ENCODE data around the gene CACFD1. TPM values are rescaled to one million over a fixed set of nuclear protein-coding genes. Genes with fewer than 3 reads are reported as not detected.

Gene CACFD1
- total and polyA plus RNA-seq, 2 of the 13 experiments (the other 11 are each of a cell fraction or from before 2014, with no cell fraction given) = 13.8 to 14.6 TPM

GRCh38 chr9:133515240-133515610 lies 55.4 kb downstream of the CACFD1 start:
- H3K79me2 ChIP-seq (ENCODE audit: insufficient read depth, low read length) = no peaks in the 10 kb centered on the region
- WGBS (ENCODE audit: low lambda C conversion rate) = 38% methylated on average over 3 of the region's 10 CpGs
- peaks cover 5 to 72% of the 10 kb centered on the region in 2 experiments; a peak in 3 of 5 replicates for H3K27me3 ChIP-seq (ENCODE audit: control insufficient read depth in 1 of 2, insufficient read depth in 2 of 2, low read length in 2 of 2)
- CTCF ChIA-PET (ENCODE audit: low intra/inter-chr PET ratio, low total read pairs) = no interaction called here
- ATAC-seq (no peak), FAIRE-seq (no peak), DNase-seq (ENCODE audit: low spot score) (no peak)
- no peak overlapping the region for H3K9ac ChIP-seq (ENCODE audit: insufficient read depth, low read depth, low read length)
- H3K4me1 ChIP-seq (ENCODE audit: insufficient read depth, low read length) = peaks cover 26% of the 10 kb centered on the region
- no peak overlapping the region for H3K27ac ChIP-seq (ENCODE audit: extremely low read length, insufficient read depth, low read length)
- no peaks in the 10 kb centered on the region for H4K20me1 ChIP-seq (ENCODE audit: insufficient read depth, low read length)
- H3K4me2 ChIP-seq (ENCODE audit: low read depth, low read length) = no peak overlapping the region
- H3K9me3 ChIP-seq (ENCODE audit: low read length) = no peaks in the 10 kb centered on the region
- intact Hi-C loops (cut with micrococcal nuclease; ENCODE audit: unreplicated experiment) (no loop called here), in situ Hi-C loops (cut with HindIII; ENCODE audit: extremely low pct_ligation_motif_present, low pct_unique_long_range_greater_than_20kb) (no loop called here)
- TF ChIP-seq ZNF598 (CRISPR knock-in tag; IDR thresholded peaks at IDR 0.05; ENCODE audit: borderline replicate concordance) (no peak), ZNF704 (CRISPR knock-in tag; IDR thresholded peaks at IDR 0.05; ENCODE audit: borderline replicate concordance) (no peak), RBM39 (IDR thresholded peaks at IDR 0.05; ENCODE audit: low read depth, low read length, poor library complexity, severe bottlenecking) (no peak), KAT2B (IDR thresholded peaks at IDR 0.05; ENCODE audit: borderline replicate concordance, low read depth, low read length) (no peak), ZNF234 (CRISPR knock-in tag; conservative IDR thresholded peaks at IDR 0.05) (no peak), CREB1 (IDR thresholded peaks at IDR 0.05) (no peak), CREB1 (CRISPR knock-in tag; IDR thresholded peaks at IDR 0.05) (no peak), POLR2G (IDR thresholded peaks at IDR 0.05; ENCODE audit: low read depth, low read length) (no peak), ZNF503 (CRISPR knock-in tag; IDR thresholded peaks at IDR 0.05) (no peak), ZNF329 (CRISPR knock-in tag; IDR thresholded peaks at IDR 0.05; ENCODE audit: low read depth) (no peak), SALL2 (CRISPR knock-in tag; IDR thresholded peaks at IDR 0.05) (no peak), HMGA1 (CRISPR knock-in tag; conservative IDR thresholded peaks at IDR 0.05) (no peak)
- TF ChIP-seq, protein P1, sequence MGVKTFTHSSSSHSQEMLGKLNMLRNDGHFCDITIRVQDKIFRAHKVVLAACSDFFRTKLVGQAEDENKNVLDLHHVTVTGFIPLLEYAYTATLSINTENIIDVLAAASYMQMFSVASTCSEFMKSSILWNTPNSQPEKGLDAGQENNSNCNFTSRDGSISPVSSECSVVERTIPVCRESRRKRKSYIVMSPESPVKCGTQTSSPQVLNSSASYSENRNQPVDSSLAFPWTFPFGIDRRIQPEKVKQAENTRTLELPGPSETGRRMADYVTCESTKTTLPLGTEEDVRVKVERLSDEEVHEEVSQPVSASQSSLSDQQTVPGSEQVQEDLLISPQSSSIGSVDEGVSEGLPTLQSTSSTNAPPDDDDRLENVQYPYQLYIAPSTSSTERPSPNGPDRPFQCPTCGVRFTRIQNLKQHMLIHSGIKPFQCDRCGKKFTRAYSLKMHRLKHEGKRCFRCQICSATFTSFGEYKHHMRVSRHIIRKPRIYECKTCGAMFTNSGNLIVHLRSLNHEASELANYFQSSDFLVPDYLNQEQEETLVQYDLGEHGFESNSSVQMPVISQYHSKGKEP (CRISPR knock-in tag; IDR thresholded peaks at IDR 0.05) = no peak
- TF ChIP-seq, protein P2, sequence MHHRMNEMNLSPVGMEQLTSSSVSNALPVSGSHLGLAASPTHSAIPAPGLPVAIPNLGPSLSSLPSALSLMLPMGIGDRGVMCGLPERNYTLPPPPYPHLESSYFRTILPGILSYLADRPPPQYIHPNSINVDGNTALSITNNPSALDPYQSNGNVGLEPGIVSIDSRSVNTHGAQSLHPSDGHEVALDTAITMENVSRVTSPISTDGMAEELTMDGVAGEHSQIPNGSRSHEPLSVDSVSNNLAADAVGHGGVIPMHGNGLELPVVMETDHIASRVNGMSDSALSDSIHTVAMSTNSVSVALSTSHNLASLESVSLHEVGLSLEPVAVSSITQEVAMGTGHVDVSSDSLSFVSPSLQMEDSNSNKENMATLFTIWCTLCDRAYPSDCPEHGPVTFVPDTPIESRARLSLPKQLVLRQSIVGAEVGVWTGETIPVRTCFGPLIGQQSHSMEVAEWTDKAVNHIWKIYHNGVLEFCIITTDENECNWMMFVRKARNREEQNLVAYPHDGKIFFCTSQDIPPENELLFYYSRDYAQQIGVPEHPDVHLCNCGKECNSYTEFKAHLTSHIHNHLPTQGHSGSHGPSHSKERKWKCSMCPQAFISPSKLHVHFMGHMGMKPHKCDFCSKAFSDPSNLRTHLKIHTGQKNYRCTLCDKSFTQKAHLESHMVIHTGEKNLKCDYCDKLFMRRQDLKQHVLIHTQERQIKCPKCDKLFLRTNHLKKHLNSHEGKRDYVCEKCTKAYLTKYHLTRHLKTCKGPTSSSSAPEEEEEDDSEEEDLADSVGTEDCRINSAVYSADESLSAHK (CRISPR knock-in tag; IDR thresholded peaks at IDR 0.05; ENCODE audit: borderline replicate concordance) = no peak
- no TSS peak for BruUV-seq (replicated peaks)
- no peak overlapping the region for H3K4me3 ChIP-seq (replicated peaks in 1 of 3; ENCODE audit: insufficient read depth in 1 of 3, low read depth in 2 of 3, low read length in 3 of 3)
- POLR2A ChIA-PET = no interaction called here
- no peak overlapping the region for H2AFZ ChIP-seq (ENCODE audit: low read length)
- H3K36me3 ChIP-seq (replicated peaks in 1 of 2; ENCODE audit: control insufficient read depth in 1 of 2, insufficient read depth in 2 of 2, low read length in 2 of 2) = no peaks in the 10 kb centered on the region

Measured in HepG2 (cell line).